Ishikawa (cell line): ENCODE results near the gene AHCYL1.

Experiments used
- CEBPB ChIP-seq: IDR thresholded peaks from 2 replicates; pipeline ENCODE4 v1.6.1; 2012
- CREB1 ChIP-seq: IDR thresholded peaks from 2 replicates; pipeline ENCODE4 v1.6.1; 2012; ENCODE audit warnings: low read depth
- EGR1 ChIP-seq: IDR thresholded peaks from 2 replicates; pipeline ENCODE4 v1.6.1; 2012
- EP300 ChIP-seq: IDR thresholded peaks from 2 replicates; pipeline ENCODE4 v1.6.1; 2012; ENCODE audit warnings: borderline replicate concordance
- FOXM1 ChIP-seq: IDR thresholded peaks from 2 replicates; pipeline ENCODE4 v1.6.1; 2012; ENCODE audit warnings: low read depth, borderline replicate concordance
- MAX ChIP-seq: IDR thresholded peaks from 2 replicates; pipeline ENCODE4 v1.6.1; 2012
- NFIC ChIP-seq: IDR thresholded peaks from 2 replicates; pipeline ENCODE4 v1.6.1; 2012
- RAD21 ChIP-seq: IDR thresholded peaks from 2 replicates; pipeline ENCODE4 v1.6.1; 2012; ENCODE audit warnings: low read depth
- REST ChIP-seq: IDR thresholded peaks from 2 replicates; pipeline ENCODE4 v1.6.1; 2012; ENCODE audit warnings: low read depth, mild to moderate bottlenecking
- TAF1 ChIP-seq: IDR thresholded peaks from 2 replicates; pipeline ENCODE4 v1.6.1; 2012; ENCODE audit warnings: low read depth, mild to moderate bottlenecking
- TCF12 ChIP-seq: IDR thresholded peaks from 2 replicates; pipeline ENCODE4 v1.6.1; 2012; ENCODE audit warnings: low read depth
- TEAD4 ChIP-seq: IDR thresholded peaks from 2 replicates; pipeline ENCODE4 v1.6.1; 2012
- USF1 ChIP-seq: IDR thresholded peaks from 2 replicates; pipeline ENCODE4 v1.6.1; 2012
- YY1 ChIP-seq: IDR thresholded peaks from 2 replicates; pipeline ENCODE4 v1.6.1; 2012; ENCODE audit warnings: low read depth
- ZBTB7A ChIP-seq: IDR thresholded peaks from 2 replicates; pipeline ENCODE4 v1.6.1; 2012; ENCODE audit warnings: low read depth

The AHCYL1 gene

GRCh38 chr1:110056285-110056683 lies 71.7 kb downstream of the AHCYL1 start:
- TF ChIP-seq EP300 = no peak
- TF ChIP-seq TCF12 = no peak
- TF ChIP-seq TEAD4 = no peak
- no peak for TF ChIP-seq USF1
- no peak for TF ChIP-seq CEBPB

GRCh38 chr1:110056776-110057175 lies 72.2 kb downstream of the AHCYL1 start:
- TF ChIP-seq CEBPB (no peak), TAF1 (no peak), YY1 (no peak)

GRCh38 chr1:110057963-110058518 lies 73.5 kb downstream of the AHCYL1 start:
- TF ChIP-seq ZBTB7A = no peak

- TF ChIP-seq YY1 = no peak
- TF ChIP-seq TCF12 = no peak
- TF ChIP-seq REST = no peak
- TF ChIP-seq TEAD4 = no peak
- no peak for TF ChIP-seq MAX
- TF ChIP-seq USF1 = no peak
- no peak for TF ChIP-seq CEBPB
- TF ChIP-seq RAD21 = no peak
- TF ChIP-seq NFIC = no peak
- TF ChIP-seq TAF1 = no peak
- TF ChIP-seq FOXM1 = no peak
- no peak for TF ChIP-seq EGR1
- no peak for TF ChIP-seq EP300
- no peak for TF ChIP-seq CREB1
- TF ChIP-seq ZBTB7A = no peak
These were observed 74.0 kb downstream of the AHCYL1 start for GRCh38 chr1:110058591-110058990.

- no peak for TF ChIP-seq CEBPB
- TF ChIP-seq MAX = no peak
- no peak for TF ChIP-seq TCF12
- no peak for TF ChIP-seq NFIC
- no peak for TF ChIP-seq EP300
- no peak for TF ChIP-seq USF1
- TF ChIP-seq TEAD4 = no peak
- TF ChIP-seq TAF1 = no peak
- no peak for TF ChIP-seq CREB1
- no peak for TF ChIP-seq EGR1
- TF ChIP-seq YY1 = no peak
- TF ChIP-seq ZBTB7A = no peak
- TF ChIP-seq RAD21 = no peak
- no peak for TF ChIP-seq FOXM1
- TF ChIP-seq REST = no peak
These were observed 74.7 kb downstream of the AHCYL1 start for GRCh38 chr1:110059133-110059863.

- TF ChIP-seq CEBPB (no peak), USF1 (no peak), ZBTB7A (no peak), EP300 (no peak)
These were observed 75.6 kb downstream of the AHCYL1 start for GRCh38 chr1:110060034-110060661.
